Pancreas (tissue), 10 donors: ENCODE data around the gene MAML3. TPM values are rescaled to one million over a fixed set of nuclear protein-coding genes. Genes with fewer than 3 reads are reported as not detected.
A peak's percentile ranks its signal among the peaks of the same experiment; 100 is the strongest.

Experiments
- ATAC-seq, 4 donors: fragments of 200-7000 bp; cut with Tn5 transposase; one replicate each; pipeline versions ENCODE4 v1.8.0 to v1.9.1; 2020; ENCODE audit warnings: mild to moderate bottlenecking in 4 of 4, moderate library complexity in 4 of 4
- DNase-seq, 6 donors: peaks; one replicate each; pipeline ENCODE4 v3.0.0-alpha.2; 2020
- FAIRE-seq: peaks from 2 replicates; lab custom pipeline; 2012; peaks lifted over from hg19 to GRCh38; lab: Jason Lieb, UNC
- H3K27ac ChIP-seq, 4 donors: fragments of 200-600 bp; sonication (generic); 1 replicate in 3 of 4; 2 replicates in 1 of 4; pipeline versions ENCODE4 v1.5.0 to v1.8.0; 2020
- H3K27me3 ChIP-seq, 4 donors: fragments of 200-600 bp; one replicate each; pipeline ENCODE4 v1.8.0; 2021
- H3K36me3 ChIP-seq, 3 donors: fragments of 200-600 bp; sonication (generic) in 1 of 3; one replicate each; pipeline versions ENCODE4 v1.5.0 to v1.8.0; 2020 to 2021
- H3K4me1 ChIP-seq, 3 donors: fragments of 200-600 bp; one replicate each; pipeline ENCODE4 v1.8.0; 2021
- H3K4me3 ChIP-seq, 4 donors: fragments of 200-600 bp; sonication (generic) in 2 of 4; one replicate each; pipeline versions ENCODE4 v1.5.0 to v1.8.0; 2020 to 2021
- H3K9me3 ChIP-seq, 4 donors: fragments of 200-600 bp; one replicate each; pipeline ENCODE4 v1.8.0; 2021
- CTCF ChIP-seq, 4 donors: fragments of 200-600 bp; sonication (generic) in 3 of 4; IDR thresholded peaks; one replicate each; pipeline versions ENCODE4 v1.5.0 to v1.8.0; 2021; ENCODE audit warnings: antibody characterized with exemption in 4 of 4
- WGBS, 2 donors: extraction: QIAGEN DNeasy Blood & Tissue Kit; methylation state at CpG; one replicate each; pipeline ENCODE4 v1.1.7; 2013; 5-methylcytosine and 5-hydroxymethylcytosine counted together
- intact Hi-C, 3 donors: fragments of 100-400 bp; cut with DNase I; formaldehyde crosslinking; loops; one replicate each; pipeline versions ENCODE4 v1.11.1 to v1.14.2; 2022
- polyA plus RNA-seq, 2 donors: library from polyadenylated mRNA; stranded (reverse); fragments of 200-250 nt; gene quantifications; one replicate each; pipeline ENCODE4 v1.2.3, GENCODE V29; 2013
- total RNA-seq, 6 donors: library from RNA; stranded (reverse); fragmentation: NEBNext Ultra II Directional in 4 of 6; extraction: Animal tissue kit (Norgen Biotek cat#: 25700) in 4 of 6; gene quantifications; one replicate each; pipeline versions ENCODE4 v1.2.1 to v1.2.4, GENCODE V29; 2021 to 2023
- donor health status: healthy with polysubstance abuse.
- donor health status: DM: no; HTN: no; CAD: no; lungs with moderate emphysema.
- donor health status: DM: no; HTN: no; CAD: no.
- donor health status: control.
- donor health status: control.
- donor health status: Bipolar disorder and iron deficiency.
- donor health status: DM: yes; HTN: yes; CAD: no.
- donor health status: DM: no; HTN: no; CAD: no.
- donor health status: DM: no; HTN: no; CAD: no.
- donor health status: DM: yes; HTN: yes; CAD: no.

Gene MAML3
- total and polyA plus RNA-seq, 8 donors, result 3.8 to 8.9 (median 5.9) TPM

GRCh38 chr4:139844459-139845036, 309.4 kb downstream of the MAML3 start:
- H3K9me3 ChIP-seq, result no peaks in the 10 kb centered on the region
- H3K4me1 ChIP-seq, result peaks cover 6 to 21% (median 11%) of the 10 kb centered on the region in 3 donors
- ATAC-seq (no peak), DNase-seq (no peak), FAIRE-seq (no peak)
- H3K36me3 ChIP-seq, result no peaks in the 10 kb centered on the region
- no peaks in the 10 kb centered on the region for H3K27me3 ChIP-seq
- no peak for TF ChIP-seq CTCF (IDR thresholded peaks at IDR 0.05)
- no peak overlapping the region for H3K4me3 ChIP-seq
- intact Hi-C loops, result no loop called here
- H3K27ac ChIP-seq, result no peak overlapping the region

GRCh38 chr4:139844057-139844456, 309.9 kb downstream of the MAML3 start:
- FAIRE-seq (no peak), DNase-seq (no peak), ATAC-seq (no peak)
- WGBS, 2 donors, result 94 to 98% methylated on average over 2 of the region's 2 CpGs
- Histone ChIP-seq H3K4me1 (peaks cover 6 to 21% (median 11%) of the 10 kb centered on the region in 3 donors), H3K27me3 (no peaks in the 10 kb centered on the region), H3K9me3 (no peaks in the 10 kb centered on the region), H3K27ac (no peak overlapping the region), H3K4me3 (no peak overlapping the region), H3K36me3 (no peaks in the 10 kb centered on the region)
- intact Hi-C loops, result no loop called here
- no peak for TF ChIP-seq CTCF (IDR thresholded peaks at IDR 0.05)

- Histone ChIP-seq H3K9me3 (no peaks in the 10 kb centered on the region), H3K27me3 (no peaks in the 10 kb centered on the region), H3K36me3 (no peaks in the 10 kb centered on the region), H3K27ac (no peak overlapping the region), H3K4me3 (no peak overlapping the region), H3K4me1 (peaks cover 6 to 21% (median 11%) of the 10 kb centered on the region in 3 donors)
- ATAC-seq (no peak), DNase-seq (no peak), FAIRE-seq (no peak)
- 91 to 94% methylated on average over 5 of the region's 5 CpGs for WGBS, 2 donors
- TF ChIP-seq CTCF (IDR thresholded peaks at IDR 0.05), result no peak
- intact Hi-C loops, result no loop called here
These were observed 310.3 kb downstream of the MAML3 start for GRCh38 chr4:139843641-139844040.

GRCh38 chr4:139841464-139842195, 312.4 kb downstream of the MAML3 start:
- peak in 4 of 6 donors; percentile 38 to 75 (median 60) for DNase-seq
- FAIRE-seq, result no peak
- 16 to 19% methylated on average over 10 of the region's 10 CpGs for WGBS, 2 donors
- Histone ChIP-seq H3K4me1 (peaks cover 6 to 21% (median 11%) of the 10 kb centered on the region in 3 donors), H3K27me3 (no peaks in the 10 kb centered on the region), H3K9me3 (no peaks in the 10 kb centered on the region), H3K27ac (peak overlapping the region in 2 of 4 donors; percentile 55 to 68), H3K36me3 (no peaks in the 10 kb centered on the region), H3K4me3 (no peak overlapping the region)
- intact Hi-C loops, result no loop called here
- no peak for TF ChIP-seq CTCF (IDR thresholded peaks at IDR 0.05)
- ATAC-seq, result peak; percentile 86 to 94 (median 90)

- H3K4me3 ChIP-seq, result no peak overlapping the region
- H3K4me1 ChIP-seq, result peaks cover 6 to 21% (median 11%) of the 10 kb centered on the region in 3 donors
- intact Hi-C loops, result no loop called here
- no peaks in the 10 kb centered on the region for H3K27me3 ChIP-seq
- H3K9me3 ChIP-seq, result no peaks in the 10 kb centered on the region
- DNase-seq, result no peak
- FAIRE-seq, result no peak
- TF ChIP-seq CTCF (IDR thresholded peaks at IDR 0.05), result no peak
- WGBS, 2 donors, result 95 to 100% methylated on average over 2 of the region's 2 CpGs
- H3K36me3 ChIP-seq, result no peaks in the 10 kb centered on the region
- ATAC-seq, result no peak
- H3K27ac ChIP-seq, result peak overlapping the region in 2 of 4 donors; percentile 55 to 68
These were observed 313.2 kb downstream of the MAML3 start for GRCh38 chr4:139840773-139841172.
